Mesenteric fat pad (tissue), 1 donor: ENCODE measurements around the gene KLHL17. TPM values are rescaled to one million over a fixed set of nuclear protein-coding genes. Genes with fewer than 3 reads are reported as not detected.
A peak's percentile ranks its signal among the peaks of the same experiment; 100 is the strongest.

Experiments
- DNase-seq: peaks from one replicate; pipeline ENCODE4 v3.0.0-alpha.2; 2020; ENCODE audit warnings: low spot score
- total RNA-seq: library from RNA; stranded (reverse); fragmentation: NEBNext Ultra II Directional; extraction: Animal tissue kit (Norgen Biotek cat#: 25700); gene quantifications from one replicate; pipeline ENCODE4 v1.2.1, GENCODE V29; 2021
- donor health status: DM: yes; HTN: yes; CAD: no.

The KLHL17 gene
- total RNA-seq, 1 donor from 2014 or later: 8.8 TPM

- DNase-seq: no peak
Measured at GRCh38 chr1:950268-950667, 10.1 kb upstream of the KLHL17 start.

GRCh38 chr1:950881-951280 is 9.5 kb upstream of the KLHL17 start:
- DNase-seq: no peak

- DNase-seq: no peak
Measured at GRCh38 chr1:951364-951763, 9.0 kb upstream of the KLHL17 start.

- DNase-seq: no peak
Measured at GRCh38 chr1:952201-952600, 8.2 kb upstream of the KLHL17 start.

- no peak for DNase-seq
Measured at GRCh38 chr1:952603-953002, 7.8 kb upstream of the KLHL17 start.

- DNase-seq: no peak
Measured at GRCh38 chr1:953524-954320, 6.7 kb upstream of the KLHL17 start.

- DNase-seq: no peak
Measured at GRCh38 chr1:954927-955326, 5.5 kb upstream of the KLHL17 start.

- DNase-seq: no peak
Measured at GRCh38 chr1:955474-955873, 4.9 kb upstream of the KLHL17 start.

- no peak for DNase-seq
Measured at GRCh38 chr1:956636-957035, 3.7 kb upstream of the KLHL17 start.

- DNase-seq: peak; percentile 99
Measured at GRCh38 chr1:958823-959730, 1.3 kb upstream of the KLHL17 start, which contains the start of gene NOC2L. Gene NOC2L, minus strand, starts transcription at chr1:959256. Its CDS starts 16 bp downstream, at chr1:959240.

GRCh38 chr1:959731-960362 is 537 bp upstream of the KLHL17 start:
- DNase-seq: no peak

GRCh38 chr1:961132-961669 is 817 bp downstream of the KLHL17 start:
- DNase-seq: no peak

- no peak for DNase-seq
Measured at GRCh38 chr1:962381-963300, 2.3 kb downstream of the KLHL17 start.

- no peak for DNase-seq
Measured at GRCh38 chr1:963301-963651, 2.9 kb downstream of the KLHL17 start.

GRCh38 chr1:963746-964525 is 3.6 kb downstream of the KLHL17 start:
- no peak for DNase-seq

GRCh38 chr1:964691-965525 is 4.5 kb downstream of the KLHL17 start:
- no peak for DNase-seq

- no peak for DNase-seq
Measured at GRCh38 chr1:965526-966134, 5.2 kb downstream of the KLHL17 start.

- DNase-seq: no peak
Measured at GRCh38 chr1:966135-966703, 5.8 kb downstream of the KLHL17 start, which contains the start of gene PLEKHN1. Gene PLEKHN1, plus strand, starts transcription at chr1:966482. Its CDS starts 50 bp downstream, at chr1:966532.
